NOMO-1 (cell line): Measurements from ENCODE around the gene EBF3.

Source experiments
- DNase-seq, 2 experiments: peaks; one replicate each; lab custom pipeline; 2025; ENCODE audit not compliant: unreplicated experiment in 2 of 2; lab: John Stamatoyannopoulos, UW

EBF3 gene

DNA sequence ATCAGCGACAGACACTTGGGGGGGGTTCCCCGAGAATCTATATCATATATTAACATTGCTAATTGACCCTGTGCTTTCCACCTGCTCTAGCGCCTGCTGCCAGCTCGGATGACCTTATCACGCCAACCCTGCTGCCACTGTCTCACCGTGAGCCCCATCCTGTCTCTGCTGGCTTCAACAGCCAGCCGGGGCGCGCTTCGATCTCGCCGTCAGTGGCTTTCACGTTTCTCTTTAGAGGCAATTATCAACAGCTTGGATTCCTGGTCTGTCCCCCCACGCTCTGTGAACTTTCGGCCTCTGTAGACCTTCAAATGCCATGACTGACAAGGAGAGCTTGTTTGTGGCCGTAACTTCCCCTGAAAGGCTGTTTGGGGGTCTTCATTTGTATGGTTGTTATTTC is 123.0 kb downstream of the EBF3 start:
- DNase-seq = no peak

DNA sequence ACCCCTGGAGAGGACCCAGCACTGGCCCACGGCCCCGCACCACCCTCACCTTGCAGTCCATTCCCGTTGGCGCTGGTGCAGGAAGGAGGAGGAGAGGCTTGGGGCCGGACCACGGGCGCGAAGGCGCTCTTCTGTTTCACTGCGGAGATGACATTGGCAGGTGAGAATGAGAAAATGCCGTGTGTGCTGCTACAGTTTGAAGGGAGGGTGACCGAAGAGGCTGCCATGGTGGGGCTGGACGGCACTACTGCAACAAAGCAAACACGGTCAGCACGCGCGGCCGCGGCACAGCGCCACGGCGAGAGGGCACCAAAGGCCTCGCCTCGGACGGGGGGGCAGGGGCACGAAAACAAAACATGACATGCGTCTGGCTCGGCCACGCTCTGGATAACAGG is 123.9 kb downstream of the EBF3 start:
- no peak for DNase-seq

GRCh38 chr10:129839285-129840195 is 124.5 kb downstream of the EBF3 start:
- DNase-seq = no peak

GRCh38 chr10:129838794-129839193 is 125.3 kb downstream of the EBF3 start:
- no peak for DNase-seq

DNA sequence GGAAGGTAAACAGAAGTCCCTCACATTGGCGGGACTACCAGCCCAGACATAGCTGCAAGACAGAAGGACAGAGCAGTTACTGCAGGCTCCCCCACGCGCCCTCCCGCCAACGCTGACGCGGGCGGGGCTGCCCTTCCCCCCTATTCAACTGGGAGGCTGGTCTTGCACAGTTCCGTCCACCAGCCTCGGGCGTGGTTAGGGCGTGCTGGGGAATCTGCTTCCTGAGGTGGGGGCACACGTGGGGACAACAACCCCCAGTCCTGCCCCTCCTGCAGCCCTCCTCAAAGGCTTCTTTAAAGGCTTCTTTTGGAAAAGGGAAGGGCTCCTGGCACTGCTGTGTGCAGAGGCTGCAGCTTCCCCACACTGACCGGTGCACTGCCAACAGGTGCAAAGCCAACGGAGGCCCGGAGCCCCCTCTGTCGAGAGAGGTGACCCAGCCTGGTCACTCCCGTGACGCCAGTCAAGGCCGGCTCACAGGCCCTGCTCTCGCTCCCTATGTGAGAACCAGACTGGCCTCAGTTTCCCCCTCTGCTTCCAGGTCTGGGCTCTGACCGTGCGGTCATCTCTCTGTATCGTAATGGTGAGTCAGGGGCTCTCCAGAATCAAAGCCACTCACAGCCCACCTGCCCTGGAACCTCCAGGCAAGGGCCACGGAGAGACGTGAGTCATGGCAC is 126.0 kb downstream of the EBF3 start:
- DNase-seq = no peak

- no peak for DNase-seq
Measured at GRCh38 chr10:129836253-129836652, 127.8 kb downstream of the EBF3 start.

DNA sequence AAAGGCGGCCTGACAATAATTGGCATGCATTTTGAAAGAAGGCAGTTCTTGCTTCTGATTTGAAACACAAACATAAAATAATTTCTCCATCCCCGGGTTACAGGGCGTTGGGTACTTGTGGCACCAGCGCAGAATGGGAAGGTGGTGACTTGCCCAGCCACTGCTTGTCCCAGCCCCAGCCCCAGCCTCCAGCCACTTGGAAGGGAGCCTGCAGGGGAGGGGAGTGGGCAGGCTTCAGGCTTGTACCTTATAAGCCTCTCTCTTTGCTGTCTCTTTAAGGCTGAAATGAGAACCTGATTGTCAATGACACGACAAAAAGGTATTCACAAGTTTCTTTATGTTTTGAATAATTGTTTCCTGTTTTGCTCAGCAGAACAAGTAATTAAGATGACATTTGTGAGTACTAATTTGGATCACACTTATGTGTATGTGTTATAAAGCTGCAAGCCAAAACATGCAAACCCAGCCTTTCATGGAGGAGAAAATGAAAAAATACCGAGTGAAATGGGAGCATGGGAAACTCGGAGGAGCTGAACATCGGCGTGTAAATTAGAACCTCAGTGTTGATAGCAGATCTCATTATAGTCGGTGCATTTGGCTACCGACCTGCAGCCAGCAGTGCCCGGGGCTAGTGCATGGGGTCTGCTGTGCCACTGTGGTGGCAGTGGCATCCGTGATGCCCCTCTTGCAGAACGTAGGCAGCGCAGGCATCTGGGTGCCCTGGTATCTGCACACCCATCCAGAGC is 129.9 kb downstream of the EBF3 start:
- no peak for DNase-seq

DNA sequence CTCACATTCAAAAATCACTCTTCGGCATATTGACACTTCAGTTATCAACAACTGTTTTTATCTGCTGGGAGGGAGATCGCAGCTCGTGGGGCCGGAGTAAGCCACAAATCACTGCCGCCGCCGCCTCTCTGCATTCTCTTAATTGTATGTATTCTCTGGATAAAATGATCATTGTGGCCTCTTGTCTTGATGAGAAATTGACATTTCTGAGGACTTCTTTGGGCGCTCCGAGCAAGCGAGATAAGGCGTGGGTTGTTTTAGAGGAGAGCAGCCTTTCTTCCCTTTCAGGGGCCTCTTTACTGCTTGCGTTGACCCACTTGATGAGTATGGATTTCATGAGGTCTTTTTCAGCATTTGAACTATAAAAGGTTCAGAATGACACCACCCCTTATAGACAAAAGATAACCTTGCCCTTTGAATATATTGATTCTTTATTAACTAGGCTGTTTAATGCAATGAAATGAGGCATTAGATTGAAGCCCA is 130.6 kb downstream of the EBF3 start:
- no peak for DNase-seq

GRCh38 chr10:129832573-129833467 is 131.3 kb downstream of the EBF3 start:
- DNase-seq = no peak

- DNase-seq = no peak
Measured at GRCh38 chr10:129831150-129831549, 132.9 kb downstream of the EBF3 start.

DNA sequence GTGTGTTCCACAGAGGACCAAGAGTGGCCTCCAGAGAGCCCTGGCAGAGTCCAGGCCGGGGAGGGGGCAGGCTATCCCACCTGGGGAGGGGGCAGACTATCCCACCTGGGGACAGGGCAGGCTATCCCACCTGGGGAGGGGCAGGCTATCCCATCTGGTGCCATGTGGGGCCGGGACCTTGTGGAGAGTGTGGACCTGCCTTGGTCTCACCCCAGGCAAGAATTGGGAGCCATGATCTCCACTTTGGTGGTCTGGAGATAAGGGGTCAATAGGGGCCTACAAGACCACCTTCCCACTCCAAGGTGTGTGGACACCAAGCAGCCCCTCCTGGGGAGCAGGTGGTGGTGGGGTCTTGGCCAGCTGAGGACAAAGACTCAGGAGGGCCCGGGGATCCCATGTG is 138.2 kb downstream of the EBF3 start:
- no peak for DNase-seq

- DNase-seq = no peak
Measured at GRCh38 chr10:129825221-129825620, 138.9 kb downstream of the EBF3 start.

- no peak for DNase-seq
Measured at GRCh38 chr10:129820451-129820850, 143.6 kb downstream of the EBF3 start.

GRCh38 chr10:129816656-129817045 is 147.4 kb downstream of the EBF3 start:
- DNase-seq = no peak

GRCh38 chr10:129815898-129816655 is 148.0 kb downstream of the EBF3 start:
- DNase-seq = no peak

- no peak for DNase-seq
Measured at GRCh38 chr10:129814681-129815646, 149.1 kb downstream of the EBF3 start.

- DNase-seq = no peak
Measured at GRCh38 chr10:129812398-129812797, 151.7 kb downstream of the EBF3 start.

DNA sequence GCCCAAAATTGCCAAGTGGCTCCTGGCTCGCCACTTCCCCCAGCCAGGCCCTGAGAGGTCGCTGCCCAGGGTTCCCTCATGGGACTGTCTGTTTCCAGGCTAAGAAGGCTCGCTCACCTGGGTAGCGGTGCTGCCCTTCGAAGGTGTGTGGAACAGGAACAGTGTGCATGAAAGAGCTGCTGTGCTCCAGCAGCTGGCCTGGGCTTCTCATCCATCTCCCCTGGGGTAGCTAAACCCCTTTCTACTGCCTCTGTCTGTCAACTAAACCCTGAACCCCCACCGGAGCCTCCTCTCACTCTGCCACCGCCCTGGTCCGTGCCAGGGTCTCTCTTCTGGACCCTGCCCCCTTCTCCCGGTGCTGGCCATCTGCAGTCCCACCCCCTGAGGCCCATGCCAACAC is 152.9 kb downstream of the EBF3 start:
- no peak for DNase-seq
